Measurements from ENCODE around the gene CD80.
"Not testable (repeated sequence)": the region's sequence is repeated elsewhere in the genome, so short reads cannot be mapped to it uniquely, and the experiment has no call there.

Gene CD80

DNA sequence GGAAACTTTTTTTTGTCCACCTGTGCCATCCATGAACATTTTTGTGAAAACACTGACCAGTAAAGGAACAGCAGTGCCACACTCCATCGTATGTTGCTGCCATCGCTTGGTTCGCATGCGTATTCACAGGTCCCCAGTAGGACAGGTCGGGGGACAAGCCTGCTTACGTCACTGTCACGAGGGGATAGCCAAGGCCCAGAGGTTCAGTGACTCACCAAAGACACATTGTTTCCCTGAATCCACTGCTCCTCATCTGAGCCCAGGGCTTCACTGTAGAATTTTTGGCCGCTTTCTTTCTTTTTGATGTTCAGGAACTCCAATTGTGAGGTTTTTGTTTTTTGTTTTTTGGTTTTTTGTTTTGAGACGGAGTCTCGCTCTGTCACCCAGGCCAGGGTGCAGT, 25.8 kb upstream of the CD80 start:
- no peaks in the 10 kb centered on the region for H3K27me3 ChIP-seq (ENCODE audit: control insufficient read depth in 2 of 2, insufficient read depth in 2 of 2, low read length in 2 of 2)
- no peak overlapping the region for H3K9ac ChIP-seq (ENCODE audit: low read depth in 1 of 2, low read length in 2 of 2)
- no peaks in the 10 kb centered on the region for H3K36me3 ChIP-seq (ENCODE audit: control insufficient read depth in 2 of 2, insufficient read depth in 2 of 2, low read length in 2 of 2)
- H3K27ac ChIP-seq (ENCODE audit: low read depth in 2 of 2, low read length in 2 of 2) = no peak overlapping the region
- peaks cover 0 to 5% of the 10 kb centered on the region in 2 donors for H3K4me1 ChIP-seq (ENCODE audit: control insufficient read depth in 2 of 2, insufficient read depth in 2 of 2, low read length in 2 of 2)
- no peak overlapping the region for H3K4me3 ChIP-seq (ENCODE audit: low read length in 2 of 2)
- H3K9me3 ChIP-seq (ENCODE audit: control insufficient read depth in 2 of 2, low read length in 2 of 2) = peaks cover 0 to 2% of the 10 kb centered on the region in 2 donors

- Histone ChIP-seq H3K4me1 (ENCODE audit: control insufficient read depth in 2 of 2, insufficient read depth in 2 of 2, low read length in 2 of 2) (peaks cover 2 to 4% of the 10 kb centered on the region in 2 donors), H3K9me3 (ENCODE audit: control insufficient read depth in 2 of 2, low read length in 2 of 2) (no peaks in the 10 kb centered on the region), H3K27me3 (ENCODE audit: control insufficient read depth in 2 of 2, insufficient read depth in 2 of 2, low read length in 2 of 2) (no peaks in the 10 kb centered on the region), H3K36me3 (ENCODE audit: control insufficient read depth in 2 of 2, insufficient read depth in 2 of 2, low read length in 2 of 2) (no peaks in the 10 kb centered on the region), H3K27ac (ENCODE audit: low read depth in 2 of 2, low read length in 2 of 2) (no peak overlapping the region), H3K9ac (ENCODE audit: low read depth in 1 of 2, low read length in 2 of 2) (no peak overlapping the region), H3K4me3 (ENCODE audit: low read length in 2 of 2) (no peak overlapping the region)
Measured at GRCh38 chr3:119582178-119582577, 22.8 kb upstream of the CD80 start.

GRCh38 chr3:119580067-119580760, 20.8 kb upstream of the CD80 start:
- H3K9ac ChIP-seq (ENCODE audit: low read depth in 1 of 2, low read length in 2 of 2) = peak overlapping the region; percentile 81 to 84
- no peaks in the 10 kb centered on the region for H3K9me3 ChIP-seq (ENCODE audit: control insufficient read depth in 2 of 2, low read length in 2 of 2)
- H3K36me3 ChIP-seq (ENCODE audit: control insufficient read depth in 2 of 2, insufficient read depth in 2 of 2, low read length in 2 of 2) = no peaks in the 10 kb centered on the region
- H3K4me3 ChIP-seq (ENCODE audit: low read length in 2 of 2) = peak overlapping the region; percentile 67 to 76
- peaks cover 2 to 4% of the 10 kb centered on the region in 2 donors for H3K4me1 ChIP-seq (ENCODE audit: control insufficient read depth in 2 of 2, insufficient read depth in 2 of 2, low read length in 2 of 2)
- no peaks in the 10 kb centered on the region for H3K27me3 ChIP-seq (ENCODE audit: control insufficient read depth in 2 of 2, insufficient read depth in 2 of 2, low read length in 2 of 2)
- peak overlapping the region; percentile 82 for H3K27ac ChIP-seq (ENCODE audit: low read depth in 2 of 2, low read length in 2 of 2)

GRCh38 chr3:119579366-119580066, 20.1 kb upstream of the CD80 start, which contains the start of gene ADPRH:
ADPRH (plus strand) TSS chr3:119579492; CDS start chr3:119582170, 2,678 bp downstream.
- H3K27me3 ChIP-seq (ENCODE audit: control insufficient read depth in 2 of 2, insufficient read depth in 2 of 2, low read length in 2 of 2) = no peaks in the 10 kb centered on the region
- H3K36me3 ChIP-seq (ENCODE audit: control insufficient read depth in 2 of 2, insufficient read depth in 2 of 2, low read length in 2 of 2) = no peaks in the 10 kb centered on the region
- H3K27ac ChIP-seq (ENCODE audit: low read depth in 2 of 2, low read length in 2 of 2) = peak within 1 kb of the TSS; percentile 82
- H3K9me3 ChIP-seq (ENCODE audit: control insufficient read depth in 2 of 2, low read length in 2 of 2) = no peaks in the 10 kb centered on the region
- H3K4me3 ChIP-seq (ENCODE audit: low read length in 2 of 2) = peak within 1 kb of the TSS; percentile 67 to 76
- peaks cover 2 to 4% of the 10 kb centered on the region in 2 donors for H3K4me1 ChIP-seq (ENCODE audit: control insufficient read depth in 2 of 2, insufficient read depth in 2 of 2, low read length in 2 of 2)
- H3K9ac ChIP-seq (ENCODE audit: low read depth in 1 of 2, low read length in 2 of 2) = peak within 1 kb of the TSS; percentile 81 to 84

GRCh38 chr3:119575507-119575906, 16.1 kb upstream of the CD80 start:
- Histone ChIP-seq H3K9ac (ENCODE audit: low read depth in 1 of 2, low read length in 2 of 2) (no peak overlapping the region), H3K4me1 (ENCODE audit: control insufficient read depth in 2 of 2, insufficient read depth in 2 of 2, low read length in 2 of 2) (peaks cover 2 to 4% of the 10 kb centered on the region in 2 donors), H3K36me3 (ENCODE audit: control insufficient read depth in 2 of 2, insufficient read depth in 2 of 2, low read length in 2 of 2) (no peaks in the 10 kb centered on the region), H3K27me3 (ENCODE audit: control insufficient read depth in 2 of 2, insufficient read depth in 2 of 2, low read length in 2 of 2) (no peaks in the 10 kb centered on the region), H3K27ac (ENCODE audit: low read depth in 2 of 2, low read length in 2 of 2) (no peak overlapping the region), H3K4me3 (ENCODE audit: low read length in 2 of 2) (no peak overlapping the region), H3K9me3 (ENCODE audit: control insufficient read depth in 2 of 2, low read length in 2 of 2) (no peaks in the 10 kb centered on the region)

- H3K9ac ChIP-seq (ENCODE audit: low read depth in 1 of 2, low read length in 2 of 2) = no peak overlapping the region
- H3K9me3 ChIP-seq (ENCODE audit: control insufficient read depth in 2 of 2, low read length in 2 of 2) = no peaks in the 10 kb centered on the region
- no peaks in the 10 kb centered on the region for H3K4me1 ChIP-seq (ENCODE audit: control insufficient read depth in 2 of 2, insufficient read depth in 2 of 2, low read length in 2 of 2)
- H3K4me3 ChIP-seq (ENCODE audit: low read length in 2 of 2) = no peak overlapping the region
- H3K36me3 ChIP-seq (ENCODE audit: control insufficient read depth in 2 of 2, insufficient read depth in 2 of 2, low read length in 2 of 2) = no peaks in the 10 kb centered on the region
- H3K27ac ChIP-seq (ENCODE audit: low read depth in 2 of 2, low read length in 2 of 2) = no peak overlapping the region
- H3K27me3 ChIP-seq (ENCODE audit: control insufficient read depth in 2 of 2, insufficient read depth in 2 of 2, low read length in 2 of 2) = no peaks in the 10 kb centered on the region
Measured at GRCh38 chr3:119571688-119572087, 12.3 kb upstream of the CD80 start.

DNA sequence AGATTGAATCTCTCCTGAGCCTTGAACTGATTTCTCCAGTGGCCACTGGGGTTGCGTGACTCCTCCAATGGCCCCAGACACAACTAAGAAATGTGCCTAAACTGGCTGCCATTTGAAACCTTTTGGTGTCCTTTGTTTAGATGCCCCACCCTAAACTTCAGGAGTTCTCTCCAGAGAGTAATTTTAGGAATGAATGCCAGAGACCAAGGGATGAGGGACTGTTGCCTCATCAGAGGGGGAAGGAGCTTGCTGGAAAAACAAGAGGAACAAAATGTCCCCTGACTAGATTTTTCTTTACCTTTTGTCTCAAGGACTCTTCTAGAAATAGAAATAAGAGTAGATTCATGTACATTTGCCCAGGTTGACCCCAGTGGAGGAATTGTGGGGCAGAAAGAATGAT, 11.8 kb upstream of the CD80 start:
- H3K27ac ChIP-seq (ENCODE audit: low read depth in 2 of 2, low read length in 2 of 2) = no peak overlapping the region
- no peaks in the 10 kb centered on the region for H3K4me1 ChIP-seq (ENCODE audit: control insufficient read depth in 2 of 2, insufficient read depth in 2 of 2, low read length in 2 of 2)
- H3K36me3 ChIP-seq (ENCODE audit: control insufficient read depth in 2 of 2, insufficient read depth in 2 of 2, low read length in 2 of 2) = no peaks in the 10 kb centered on the region
- no peaks in the 10 kb centered on the region for H3K9me3 ChIP-seq (ENCODE audit: control insufficient read depth in 2 of 2, low read length in 2 of 2)
- H3K4me3 ChIP-seq (ENCODE audit: low read length in 2 of 2) = no peak overlapping the region
- H3K9ac ChIP-seq (ENCODE audit: low read depth in 1 of 2, low read length in 2 of 2) = no peak overlapping the region
- H3K27me3 ChIP-seq (ENCODE audit: control insufficient read depth in 2 of 2, insufficient read depth in 2 of 2, low read length in 2 of 2) = no peaks in the 10 kb centered on the region

- Histone ChIP-seq H3K27me3 (ENCODE audit: control insufficient read depth in 2 of 2, insufficient read depth in 2 of 2, low read length in 2 of 2) (no peaks in the 10 kb centered on the region), H3K9ac (ENCODE audit: low read depth in 1 of 2, low read length in 2 of 2) (no peak overlapping the region), H3K4me3 (ENCODE audit: low read length in 2 of 2) (no peak overlapping the region), H3K9me3 (ENCODE audit: control insufficient read depth in 2 of 2, low read length in 2 of 2) (no peaks in the 10 kb centered on the region), H3K4me1 (ENCODE audit: control insufficient read depth in 2 of 2, insufficient read depth in 2 of 2, low read length in 2 of 2) (no peaks in the 10 kb centered on the region), H3K27ac (ENCODE audit: low read depth in 2 of 2, low read length in 2 of 2) (peak overlapping the region in 1 of 2 donors; percentile 22), H3K36me3 (ENCODE audit: control insufficient read depth in 2 of 2, insufficient read depth in 2 of 2, low read length in 2 of 2) (no peaks in the 10 kb centered on the region)
Measured at GRCh38 chr3:119570229-119570628, 10.8 kb upstream of the CD80 start.

DNA sequence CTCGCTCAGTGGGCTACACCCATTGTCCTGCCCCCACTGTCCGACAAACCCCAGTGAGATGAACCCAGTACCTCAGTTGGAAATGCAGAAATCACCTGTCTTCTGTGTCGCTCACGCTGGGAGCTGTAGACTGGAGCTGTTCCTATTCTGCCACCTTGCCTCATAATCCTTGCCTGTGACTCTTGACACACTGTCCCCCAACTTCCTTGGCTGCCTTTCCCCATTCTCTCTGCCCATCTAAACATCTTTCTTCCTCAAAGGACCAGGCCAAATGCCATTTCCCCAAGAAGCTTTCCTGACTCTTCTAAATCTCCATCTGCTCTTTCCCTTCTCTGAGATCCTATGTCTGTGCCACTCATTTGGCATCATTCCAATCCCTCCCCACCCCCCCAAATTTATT, 9.7 kb upstream of the CD80 start:
- no peaks in the 10 kb centered on the region for H3K4me1 ChIP-seq (ENCODE audit: control insufficient read depth in 2 of 2, insufficient read depth in 2 of 2, low read length in 2 of 2)

GRCh38 chr3:119563334-119563733, 3.9 kb upstream of the CD80 start:
- H3K9me3 ChIP-seq (ENCODE audit: control insufficient read depth in 2 of 2, low read length in 2 of 2); H3K9ac ChIP-seq (ENCODE audit: low read depth in 1 of 2, low read length in 2 of 2); H3K36me3 ChIP-seq (ENCODE audit: control insufficient read depth in 2 of 2, insufficient read depth in 2 of 2, low read length in 2 of 2); H3K27me3 ChIP-seq (ENCODE audit: control insufficient read depth in 2 of 2, insufficient read depth in 2 of 2, low read length in 2 of 2); H3K27ac ChIP-seq (ENCODE audit: low read depth in 2 of 2, low read length in 2 of 2); H3K4me1 ChIP-seq (ENCODE audit: control insufficient read depth in 2 of 2, insufficient read depth in 2 of 2, low read length in 2 of 2); H3K4me3 ChIP-seq (ENCODE audit: low read length in 2 of 2): not testable (repeated sequence)

More for the DNA sequence above, 9.7 kb upstream of the CD80 start:
- no peak overlapping the region for H3K9ac ChIP-seq (ENCODE audit: low read depth in 1 of 2, low read length in 2 of 2)
- H3K36me3 ChIP-seq (ENCODE audit: control insufficient read depth in 2 of 2, insufficient read depth in 2 of 2, low read length in 2 of 2) = no peaks in the 10 kb centered on the region
- no peaks in the 10 kb centered on the region for H3K9me3 ChIP-seq (ENCODE audit: control insufficient read depth in 2 of 2, low read length in 2 of 2)
- H3K27ac ChIP-seq (ENCODE audit: low read depth in 2 of 2, low read length in 2 of 2) = no peak overlapping the region
- no peak overlapping the region for H3K4me3 ChIP-seq (ENCODE audit: low read length in 2 of 2)
- H3K27me3 ChIP-seq (ENCODE audit: control insufficient read depth in 2 of 2, insufficient read depth in 2 of 2, low read length in 2 of 2) = no peaks in the 10 kb centered on the region

All from mucosa of rectum (tissue), 2 donors.